HepG2 (cell line): ENCODE results near the gene RHEBL1. TPM values are rescaled to one million over a fixed set of nuclear protein-coding genes. Genes with fewer than 3 reads are reported as not detected.
A peak's percentile ranks its signal among the peaks of the same experiment; 100 is the strongest.

Source experiments
- ARNTL ChIP-seq: sonication (generic); formaldehyde crosslinking; IDR thresholded peaks from 2 replicates; pipeline ENCODE4 v1.4.0; 2020; ENCODE audit warnings: mild to moderate bottlenecking, missing genetic modification reagents
- HNF4A ChIP-seq: sonication (generic); formaldehyde crosslinking; IDR thresholded peaks from 2 replicates; pipeline ENCODE4 v1.4.0; 2020; ENCODE audit warnings: missing genetic modification reagents
- KLF15 ChIP-seq: sonication (generic); formaldehyde crosslinking; IDR thresholded peaks from 2 replicates; pipeline ENCODE4 v1.8.1; 2023; ENCODE audit warnings: borderline replicate concordance, mild to moderate bottlenecking, inconsistent platforms, missing genetic modification reagents, mixed read lengths
- NFKBIZ ChIP-seq: IDR thresholded peaks from 2 replicates; pipeline ENCODE4 v1.6.1; 2018; ENCODE audit warnings: missing genetic modification reagents, missing compliant biosample characterization
- PTBP1 ChIP-seq: fragments of 200-400 bp; formaldehyde crosslinking; IDR thresholded peaks from 2 replicates; pipeline ENCODE4 v1.6.1; 2018; ENCODE audit warnings: low read length, low read depth; ENCODE audit not compliant: poor library complexity, severe bottlenecking
- REPIN1 ChIP-seq: sonication (generic); formaldehyde crosslinking; IDR thresholded peaks from 2 replicates; pipeline ENCODE4 v1.8.0; 2022; ENCODE audit warnings: missing genetic modification reagents, low read depth, mild to moderate bottlenecking, borderline replicate concordance
- SIN3A ChIP-seq: IDR thresholded peaks from 2 replicates; pipeline ENCODE4 v1.6.1; 2011; ENCODE audit warnings: low read depth, mild to moderate bottlenecking, control low read depth, low read length, borderline replicate concordance
- SMAD3 ChIP-seq: sonication (generic); formaldehyde crosslinking; IDR thresholded peaks from 2 replicates; pipeline ENCODE4 v1.4.0; 2020; ENCODE audit warnings: missing genetic modification reagents
- ZNF33B ChIP-seq: sonication (generic); formaldehyde crosslinking; IDR thresholded peaks from 2 replicates; pipeline ENCODE4 v1.5.1; 2020; ENCODE audit warnings: mild to moderate bottlenecking, missing genetic modification reagents
- ZNF747 ChIP-seq: sonication (generic); formaldehyde crosslinking; IDR thresholded peaks from 2 replicates; pipeline ENCODE4 v1.8.1; 2023; ENCODE audit warnings: missing genetic modification reagents, mild to moderate bottlenecking, borderline replicate concordance
- polyA plus RNA-seq, 8 experiments: library from polyadenylated mRNA; depleted of rRNA in 3 of 8; stranded (reverse) in 7 of 8; unstranded in 1 of 8; fragments of >200 nt; fragmentation: Illumina TruSeq in 4 of 8; extraction: Trizol in 4 of 8; gene quantifications; 2 replicates each; pipeline versions ENCODE4 v1.2.1 to v1.2.3, GENCODE V29; 2011 to 2016; ENCODE audit warnings: low read depth in 4 of 8, missing spikeins in 1 of 8, mixed read lengths in 1 of 8; ENCODE audit not compliant: insufficient read depth in 1 of 8
- total RNA-seq, 5 experiments: library from RNA; depleted of rRNA; stranded (reverse); fragments of >200 nt; fragmentation: Illumina TruSeq; extraction: Trizol; gene quantifications; 2 replicates each; pipeline ENCODE4 v1.2.3, GENCODE V29; 2016; ENCODE audit warnings: low read depth in 1 of 5
- TF ChIP-seq, protein P1 (sequence below): sonication (generic); formaldehyde crosslinking; conservative IDR thresholded peaks from 2 replicates; pipeline ENCODE4 v1.8.0; 2022; ENCODE audit warnings: missing genetic modification reagents
- TF ChIP-seq, protein P2 (sequence below): sonication (generic); formaldehyde crosslinking; IDR thresholded peaks from 2 replicates; pipeline ENCODE4 v1.5.0; 2020; ENCODE audit warnings: mild to moderate bottlenecking, missing genetic modification reagents
- TF ChIP-seq, protein P3 (sequence below): IDR thresholded peaks from 2 replicates; pipeline ENCODE4 v1.6.1; 2016
- TF ChIP-seq, protein P4 (sequence below): IDR thresholded peaks from 2 replicates; pipeline ENCODE4 v1.6.1; 2012; ENCODE audit warnings: low read length, improper control_type of control experiment
- TF ChIP-seq, protein P5 (sequence below): sonication (generic); formaldehyde crosslinking; IDR thresholded peaks from 2 replicates; pipeline ENCODE4 v1.4.0; 2020; ENCODE audit warnings: missing genetic modification reagents, borderline replicate concordance

RHEBL1 gene
- total and polyA plus RNA-seq, 2 of the 13 experiments (the other 11 are each of a cell fraction or from before 2014, with no cell fraction given) = 1.4 to 2.5 TPM

DNA sequence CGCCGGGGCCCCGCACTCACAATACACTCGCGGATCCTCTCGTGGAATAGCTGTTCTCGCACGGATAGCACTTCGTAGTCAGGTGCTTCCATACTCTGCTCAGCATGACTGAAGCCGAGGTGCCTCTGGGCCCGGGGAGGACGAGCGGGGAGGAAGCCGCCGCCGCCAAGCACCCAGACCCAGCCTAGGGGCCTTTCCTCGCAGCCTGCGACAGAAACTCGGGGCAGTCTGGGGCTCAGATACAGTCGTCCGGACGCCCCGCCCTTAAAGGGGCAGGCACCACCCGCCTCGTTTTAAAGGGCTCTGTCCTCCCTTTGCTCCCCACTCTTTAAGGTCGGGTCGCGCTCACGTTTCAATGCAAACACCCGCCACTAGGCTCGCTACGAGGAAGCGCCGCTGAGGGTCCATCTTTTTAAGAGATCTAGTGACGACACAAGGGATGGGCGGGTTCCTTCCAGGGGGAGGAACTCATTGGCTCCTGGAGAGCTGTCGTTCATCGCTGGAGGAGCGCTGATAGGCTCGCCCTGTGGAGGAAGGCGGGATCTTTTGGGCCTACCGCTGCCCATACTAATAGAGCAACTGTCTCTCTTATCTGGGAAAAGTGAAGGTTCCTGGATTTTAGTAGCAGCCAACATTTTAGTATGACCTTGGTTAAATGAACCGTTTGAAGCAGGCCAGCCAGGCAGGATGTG, 40.8 kb upstream of the RHEBL1 start, which contains the start of gene LMBR1L (continued):
- TF ChIP-seq, protein P1, sequence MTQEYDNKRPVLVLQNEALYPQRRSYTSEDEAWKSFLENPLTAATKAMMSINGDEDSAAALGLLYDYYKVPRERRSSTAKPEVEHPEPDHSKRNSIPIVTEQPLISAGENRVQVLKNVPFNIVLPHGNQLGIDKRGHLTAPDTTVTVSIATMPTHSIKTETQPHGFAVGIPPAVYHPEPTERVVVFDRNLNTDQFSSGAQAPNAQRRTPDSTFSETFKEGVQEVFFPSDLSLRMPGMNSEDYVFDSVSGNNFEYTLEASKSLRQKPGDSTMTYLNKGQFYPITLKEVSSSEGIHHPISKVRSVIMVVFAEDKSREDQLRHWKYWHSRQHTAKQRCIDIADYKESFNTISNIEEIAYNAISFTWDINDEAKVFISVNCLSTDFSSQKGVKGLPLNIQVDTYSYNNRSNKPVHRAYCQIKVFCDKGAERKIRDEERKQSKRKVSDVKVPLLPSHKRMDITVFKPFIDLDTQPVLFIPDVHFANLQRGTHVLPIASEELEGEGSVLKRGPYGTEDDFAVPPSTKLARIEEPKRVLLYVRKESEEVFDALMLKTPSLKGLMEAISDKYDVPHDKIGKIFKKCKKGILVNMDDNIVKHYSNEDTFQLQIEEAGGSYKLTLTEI (CRISPR knock-in tag) = no peak
- TF ChIP-seq NFKBIZ (CRISPR knock-in tag) = no peak
- no peak for TF ChIP-seq PTBP1
- peak; percentile 77; the same call in 1 of the 2 replicates for TF ChIP-seq SMAD3 (CRISPR knock-in tag)
- TF ChIP-seq, protein P2, sequence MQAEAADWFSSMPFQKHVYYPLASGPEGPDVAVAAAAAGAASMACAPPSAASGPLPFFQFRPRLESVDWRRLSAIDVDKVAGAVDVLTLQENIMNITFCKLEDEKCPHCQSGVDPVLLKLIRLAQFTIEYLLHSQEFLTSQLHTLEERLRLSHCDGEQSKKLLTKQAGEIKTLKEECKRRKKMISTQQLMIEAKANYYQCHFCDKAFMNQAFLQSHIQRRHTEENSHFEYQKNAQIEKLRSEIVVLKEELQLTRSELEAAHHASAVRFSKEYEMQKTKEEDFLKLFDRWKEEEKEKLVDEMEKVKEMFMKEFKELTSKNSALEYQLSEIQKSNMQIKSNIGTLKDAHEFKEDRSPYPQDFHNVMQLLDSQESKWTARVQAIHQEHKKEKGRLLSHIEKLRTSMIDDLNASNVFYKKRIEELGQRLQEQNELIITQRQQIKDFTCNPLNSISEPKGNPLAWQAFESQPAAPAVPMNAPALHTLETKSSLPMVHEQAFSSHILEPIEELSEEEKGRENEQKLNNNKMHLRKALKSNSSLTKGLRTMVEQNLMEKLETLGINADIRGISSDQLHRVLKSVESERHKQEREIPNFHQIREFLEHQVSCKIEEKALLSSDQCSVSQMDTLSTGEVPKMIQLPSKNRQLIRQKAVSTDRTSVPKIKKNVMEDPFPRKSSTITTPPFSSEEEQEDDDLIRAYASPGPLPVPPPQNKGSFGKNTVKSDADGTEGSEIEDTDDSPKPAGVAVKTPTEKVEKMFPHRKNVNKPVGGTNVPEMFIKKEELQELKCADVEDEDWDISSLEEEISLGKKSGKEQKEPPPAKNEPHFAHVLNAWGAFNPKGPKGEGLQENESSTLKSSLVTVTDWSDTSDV (CRISPR knock-in tag) = no peak
- TF ChIP-seq, protein P3, sequence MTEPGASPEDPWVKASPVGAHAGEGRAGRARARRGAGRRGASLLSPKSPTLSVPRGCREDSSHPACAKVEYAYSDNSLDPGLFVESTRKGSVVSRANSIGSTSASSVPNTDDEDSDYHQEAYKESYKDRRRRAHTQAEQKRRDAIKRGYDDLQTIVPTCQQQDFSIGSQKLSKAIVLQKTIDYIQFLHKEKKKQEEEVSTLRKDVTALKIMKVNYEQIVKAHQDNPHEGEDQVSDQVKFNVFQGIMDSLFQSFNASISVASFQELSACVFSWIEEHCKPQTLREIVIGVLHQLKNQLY (CRISPR knock-in tag) = no peak
- TF ChIP-seq SIN3A = peak; percentile 52; the same call in 1 of the 2 replicates
- peak; percentile 43; the same call in 1 of the 2 replicates for TF ChIP-seq REPIN1 (CRISPR knock-in tag)
- 0 out of 2 replicates have a peak, but pooled peaks have one; percentile 35 for TF ChIP-seq ARNTL (CRISPR knock-in tag)
- peak; percentile 54; the same call in 1 of the 2 replicates for TF ChIP-seq ZNF747 (CRISPR knock-in tag)
- TF ChIP-seq, protein P4, sequence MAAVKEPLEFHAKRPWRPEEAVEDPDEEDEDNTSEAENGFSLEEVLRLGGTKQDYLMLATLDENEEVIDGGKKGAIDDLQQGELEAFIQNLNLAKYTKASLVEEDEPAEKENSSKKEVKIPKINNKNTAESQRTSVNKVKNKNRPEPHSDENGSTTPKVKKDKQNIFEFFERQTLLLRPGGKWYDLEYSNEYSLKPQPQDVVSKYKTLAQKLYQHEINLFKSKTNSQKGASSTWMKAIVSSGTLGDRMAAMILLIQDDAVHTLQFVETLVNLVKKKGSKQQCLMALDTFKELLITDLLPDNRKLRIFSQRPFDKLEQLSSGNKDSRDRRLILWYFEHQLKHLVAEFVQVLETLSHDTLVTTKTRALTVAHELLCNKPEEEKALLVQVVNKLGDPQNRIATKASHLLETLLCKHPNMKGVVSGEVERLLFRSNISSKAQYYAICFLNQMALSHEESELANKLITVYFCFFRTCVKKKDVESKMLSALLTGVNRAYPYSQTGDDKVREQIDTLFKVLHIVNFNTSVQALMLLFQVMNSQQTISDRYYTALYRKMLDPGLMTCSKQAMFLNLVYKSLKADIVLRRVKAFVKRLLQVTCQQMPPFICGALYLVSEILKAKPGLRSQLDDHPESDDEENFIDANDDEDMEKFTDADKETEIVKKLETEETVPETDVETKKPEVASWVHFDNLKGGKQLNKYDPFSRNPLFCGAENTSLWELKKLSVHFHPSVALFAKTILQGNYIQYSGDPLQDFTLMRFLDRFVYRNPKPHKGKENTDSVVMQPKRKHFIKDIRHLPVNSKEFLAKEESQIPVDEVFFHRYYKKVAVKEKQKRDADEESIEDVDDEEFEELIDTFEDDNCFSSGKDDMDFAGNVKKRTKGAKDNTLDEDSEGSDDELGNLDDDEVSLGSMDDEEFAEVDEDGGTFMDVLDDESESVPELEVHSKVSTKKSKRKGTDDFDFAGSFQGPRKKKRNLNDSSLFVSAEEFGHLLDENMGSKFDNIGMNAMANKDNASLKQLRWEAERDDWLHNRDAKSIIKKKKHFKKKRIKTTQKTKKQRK = no peak
- TF ChIP-seq HNF4A (CRISPR knock-in tag) = 0 out of 2 replicates have a peak, but pooled peaks have one; percentile 21
- TF ChIP-seq ZNF33B (CRISPR knock-in tag) = no peak
- TF ChIP-seq, protein P5, sequence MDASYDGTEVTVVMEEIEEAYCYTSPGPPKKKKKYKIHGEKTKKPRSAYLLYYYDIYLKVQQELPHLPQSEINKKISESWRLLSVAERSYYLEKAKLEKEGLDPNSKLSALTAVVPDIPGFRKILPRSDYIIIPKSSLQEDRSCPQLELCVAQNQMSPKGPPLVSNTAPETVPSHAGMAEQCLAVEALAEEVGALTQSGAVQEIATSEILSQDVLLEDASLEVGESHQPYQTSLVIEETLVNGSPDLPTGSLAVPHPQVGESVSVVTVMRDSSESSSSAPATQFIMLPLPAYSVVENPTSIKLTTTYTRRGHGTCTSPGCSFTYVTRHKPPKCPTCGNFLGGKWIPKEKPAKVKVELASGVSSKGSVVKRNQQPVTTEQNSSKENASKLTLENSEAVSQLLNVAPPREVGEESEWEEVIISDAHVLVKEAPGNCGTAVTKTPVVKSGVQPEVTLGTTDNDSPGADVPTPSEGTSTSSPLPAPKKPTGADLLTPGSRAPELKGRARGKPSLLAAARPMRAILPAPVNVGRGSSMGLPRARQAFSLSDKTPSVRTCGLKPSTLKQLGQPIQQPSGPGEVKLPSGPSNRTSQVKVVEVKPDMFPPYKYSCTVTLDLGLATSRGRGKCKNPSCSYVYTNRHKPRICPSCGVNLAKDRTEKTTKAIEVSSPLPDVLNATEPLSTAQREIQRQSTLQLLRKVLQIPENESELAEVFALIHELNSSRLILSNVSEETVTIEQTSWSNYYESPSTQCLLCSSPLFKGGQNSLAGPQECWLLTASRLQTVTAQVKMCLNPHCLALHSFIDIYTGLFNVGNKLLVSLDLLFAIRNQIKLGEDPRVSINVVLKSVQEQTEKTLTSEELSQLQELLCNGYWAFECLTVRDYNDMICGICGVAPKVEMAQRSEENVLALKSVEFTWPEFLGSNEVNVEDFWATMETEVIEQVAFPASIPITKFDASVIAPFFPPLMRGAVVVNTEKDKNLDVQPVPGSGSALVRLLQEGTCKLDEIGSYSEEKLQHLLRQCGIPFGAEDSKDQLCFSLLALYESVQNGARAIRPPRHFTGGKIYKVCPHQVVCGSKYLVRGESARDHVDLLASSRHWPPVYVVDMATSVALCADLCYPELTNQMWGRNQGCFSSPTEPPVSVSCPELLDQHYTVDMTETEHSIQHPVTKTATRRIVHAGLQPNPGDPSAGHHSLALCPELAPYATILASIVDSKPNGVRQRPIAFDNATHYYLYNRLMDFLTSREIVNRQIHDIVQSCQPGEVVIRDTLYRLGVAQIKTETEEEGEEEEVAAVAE (CRISPR knock-in tag) = peak; percentile 58
- no peak for TF ChIP-seq KLF15
